A549 (cell line): Measurements from ENCODE around the gene IGSF9. TPM values are rescaled to one million over a fixed set of nuclear protein-coding genes. Genes with fewer than 3 reads are reported as not detected.

Experiments
- ATAC-seq, 2 experiments: fragments of 200-7000 bp in 1 of 2; fragments of >200 bp in 1 of 2; cut with Nextera tagmentation in 1 of 2; cut with Tn5 transposase in 1 of 2; 3 replicates each; pipeline versions ENCODE4 v1.8.0 to v1.9.1; 2018 to 2020; ENCODE audit warnings: mild to moderate bottlenecking in 1 of 2, moderate library complexity in 1 of 2
- CTCF ChIA-PET: fragments of 300-600 bp; sonication (Branson Sonifier 250); formaldehyde crosslinking; extraction: SDS; loops from one replicate; lab custom pipeline; 2021; ENCODE audit warnings: antibody characterized with exemption, inconsistent platforms; lab: Yijun Ruan, JAX
- POLR2A ChIA-PET: fragments of 350-600 bp; formaldehyde crosslinking; extraction: SDS; loops from one replicate; lab custom pipeline; 2021; ENCODE audit warnings: antibody characterized with exemption, inconsistent platforms; lab: Yijun Ruan, JAX
- DNase-seq, 2 experiments: peaks; one replicate each; pipeline versions ENCODE4 v3.0.0 to v3.0.0-alpha.2; 2011 to 2016; ENCODE audit warnings: low read depth in 1 of 2, low spot score in 1 of 2
- FAIRE-seq: peaks from 2 replicates; lab custom pipeline; 2011; peaks lifted over from hg19 to GRCh38; lab: Jason Lieb, UNC
- H3K27ac ChIP-seq, 2 experiments: fragments of >200 bp; sonication (Bioruptor Twin); formaldehyde crosslinking; 3 replicates each; pipeline ENCODE4 v1.5.1; 2016 to 2017
- H3K4me1 ChIP-seq: fragments of >200 bp; sonication (Bioruptor Twin); formaldehyde crosslinking; 3 replicates; pipeline ENCODE4 v1.6.1; 2016
- H3K4me2 ChIP-seq: fragments of >200 bp; sonication (Bioruptor Twin); formaldehyde crosslinking; 3 replicates; pipeline ENCODE4 v1.6.1; 2016
- H3K4me3 ChIP-seq: fragments of >200 bp; sonication (Bioruptor Twin); formaldehyde crosslinking; 3 replicates; pipeline ENCODE4 v1.5.1; 2016
- H3K9me3 ChIP-seq: fragments of >200 bp; sonication (Bioruptor Twin); formaldehyde crosslinking; 3 replicates; pipeline ENCODE4 v1.6.1; 2016
- ATOH8 ChIP-seq: fragments of 250-450 bp; sonication (Bioruptor Pico); IDR thresholded peaks from 2 replicates; pipeline ENCODE4 v1.5.0; 2020; ENCODE audit warnings: low read depth, mild to moderate bottlenecking, moderate library complexity
- CBX8 ChIP-seq: fragments of 200-600 bp; sonication (generic); IDR thresholded peaks from 2 replicates; pipeline ENCODE4 v1.6.1; 2016
- CHD4 ChIP-seq: fragments of 200-600 bp; sonication (generic); IDR thresholded peaks from 2 replicates; pipeline ENCODE4 v1.6.1; 2016; ENCODE audit warnings: antibody characterized with exemption, mild to moderate bottlenecking, borderline replicate concordance
- CTCF ChIP-seq: fragments of >200 bp; sonication (Bioruptor Twin); formaldehyde crosslinking; IDR thresholded peaks from 3 replicates; pipeline ENCODE4 v1.5.1; 2016
- E2F6 ChIP-seq: IDR thresholded peaks from 2 replicates; pipeline ENCODE4 v1.6.1; 2012; ENCODE audit warnings: low read depth, borderline replicate concordance
- EHF ChIP-seq: fragments of 250-450 bp; sonication (Bioruptor Pico); IDR thresholded peaks from 2 replicates; pipeline ENCODE4 v1.5.0; 2020; ENCODE audit warnings: mild to moderate bottlenecking
- EHMT2 ChIP-seq: fragments of 200-600 bp; sonication (generic); IDR thresholded peaks from 2 replicates; pipeline ENCODE4 v1.6.1; 2016; ENCODE audit warnings: antibody characterized with exemption, low read depth, mild to moderate bottlenecking, moderate library complexity
- ELK1 ChIP-seq: fragments of 150-350 bp; IDR thresholded peaks from 2 replicates; pipeline ENCODE4 v1.6.1; 2014; ENCODE audit warnings: low read depth, mild to moderate bottlenecking, low read length
- ESRRA ChIP-seq: fragments of 150-350 bp; IDR thresholded peaks from 2 replicates; pipeline ENCODE4 v1.6.1; 2014; ENCODE audit warnings: mild to moderate bottlenecking, low read length, borderline replicate concordance
- GATA3 ChIP-seq: IDR thresholded peaks from 2 replicates; pipeline ENCODE4 v1.6.1; 2012; ENCODE audit warnings: borderline replicate concordance
- HDAC2 ChIP-seq: fragments of 200-600 bp; sonication (generic); IDR thresholded peaks from 2 replicates; pipeline ENCODE4 v1.6.1; 2016
- HMGXB4 ChIP-seq: fragments of 250-450 bp; sonication (Bioruptor Pico); IDR thresholded peaks from 2 replicates; pipeline ENCODE4 v1.5.0; 2021; ENCODE audit warnings: mild to moderate bottlenecking, moderate library complexity, borderline replicate concordance
- JUN ChIP-seq, 2 experiments: fragments of >200 bp; sonication (Bioruptor Twin); formaldehyde crosslinking; IDR thresholded peaks; 2 replicates in 1 of 2; 3 replicates in 1 of 2; pipeline ENCODE4 v1.6.1; 2016 to 2017
- JUNB ChIP-seq: fragments of >200 bp; sonication (Bioruptor Twin); formaldehyde crosslinking; IDR thresholded peaks from 2 replicates; pipeline ENCODE4 v1.6.1; 2016
- KDM5A ChIP-seq: fragments of 200-600 bp; sonication (generic); IDR thresholded peaks from 2 replicates; pipeline ENCODE4 v1.6.1; 2016; ENCODE audit warnings: antibody characterized with exemption, mild to moderate bottlenecking
- MAFK ChIP-seq: fragments of 450-650 bp; IDR thresholded peaks from 2 replicates; pipeline ENCODE4 v1.6.1; 2014; ENCODE audit not compliant: partially characterized antibody
- POLR2AphosphoS2 ChIP-seq: conservative IDR thresholded peaks from 2 replicates; pipeline ENCODE4 v1.6.1; 2012; ENCODE audit warnings: low read length, improper control_type of control experiment, inconsistent platforms
- TP53 ChIP-seq: fragments of 250-450 bp; sonication (Bioruptor Pico); IDR thresholded peaks from 2 replicates; pipeline ENCODE4 v1.5.0; 2021; ENCODE audit warnings: mild to moderate bottlenecking, moderate library complexity
- ZFP36 ChIP-seq: fragments of 450-650 bp; IDR thresholded peaks from 2 replicates; pipeline ENCODE4 v1.6.1; 2014; ENCODE audit warnings: borderline replicate concordance; ENCODE audit not compliant: partially characterized antibody
- WGBS: methylation state at CpG from one replicate; pipeline ENCODE4 v1.1.6; 2017; ENCODE audit errors: missing lambda C conversion rate; 5-methylcytosine and 5-hydroxymethylcytosine counted together
- polyA plus RNA-seq, 4 experiments: library from polyadenylated mRNA; depleted of rRNA in 3 of 4; stranded (reverse); fragments of >200 nt; fragmentation: RNase III in 1 of 4; extraction: RNeasy Plus Mini Kit Qiagen cat#74134 plus additional on column Dnase treatment in 1 of 4; gene quantifications; 2 replicates in 3 of 4; 3 replicates in 1 of 4; pipeline ENCODE4 v1.2.3, GENCODE V29; 2011 to 2017

The IGSF9 gene
- polyA plus RNA-seq, 2 of the 4 experiments (the other 2 are of a cell fraction), result 0.06 to 0.54 TPM

GRCh38 chr1:159992161-159992560, 46.7 kb upstream of the IGSF9 start:
- no peak for DNase-seq
- WGBS, result 82% methylated on average over 1 of the region's 1 CpG
- FAIRE-seq, result no peak
- Histone ChIP-seq H3K9me3 (no peaks in the 10 kb centered on the region), H3K4me2 (no peak overlapping the region), H3K4me3 (no peak overlapping the region), H3K4me1 (peaks cover 10% of the 10 kb centered on the region; the same call in 2 of the 3 replicates), H3K27ac (no peak overlapping the region)
- ChIA-PET POLR2A (no interaction called here), CTCF (interaction anchor here (3.6 kb wide), 1 partner anchor 12 kb away, joined by 18 read pairs; no protein-coding TSS in a partner anchor)
- peak in 1 of 2 experiments; percentile 44; a peak in 2 of 6 replicates for ATAC-seq
- no peak for TF ChIP-seq CHD4
- TF ChIP-seq ESRRA, result no peak
- TF ChIP-seq HMGXB4 (CRISPR knock-in tag), result no peak
- TF ChIP-seq MAFK, result no peak
- TF ChIP-seq GATA3, result no peak
- no peak for TF ChIP-seq CTCF
- TF ChIP-seq CBX8, result no peak
- no peak for TF ChIP-seq ATOH8 (CRISPR knock-in tag)
- TF ChIP-seq JUNB, result no peak
- TF ChIP-seq EHMT2, result no peak
- TF ChIP-seq ELK1, result no peak
- TF ChIP-seq E2F6, result no peak
- no peak for TF ChIP-seq TP53 (CRISPR knock-in tag)
- no peak for TF ChIP-seq JUN (IDR thresholded peaks at IDR 0.05)
- no peak for TF ChIP-seq ZFP36
- no peak for TF ChIP-seq EHF (CRISPR knock-in tag)
- no peak for TF ChIP-seq KDM5A

GRCh38 chr1:159991513-159991912, 46.1 kb upstream of the IGSF9 start:
- WGBS, result 61% methylated on average over 4 of the region's 4 CpGs
- no peak overlapping the region for H3K4me3 ChIP-seq
- TF ChIP-seq HDAC2 (no peak), JUN (IDR thresholded peaks at IDR 0.05) (no peak), POLR2AphosphoS2 (no peak), CTCF (no peak), E2F6 (no peak), CBX8 (no peak), EHF (CRISPR knock-in tag) (no peak)
- H3K9me3 ChIP-seq, result no peaks in the 10 kb centered on the region
- FAIRE-seq, result no peak
- H3K27ac ChIP-seq, result no peak overlapping the region
- peak in 1 of 2 experiments; percentile 55; a peak in 3 of 6 replicates for ATAC-seq
- POLR2A ChIA-PET, result no interaction called here
- peak in 1 of 2 experiments; percentile 11 for DNase-seq
- H3K4me2 ChIP-seq, result 0 out of 3 replicates have a peak overlapping the region, but pooled peaks have one; percentile 11
- peaks cover 6% of the 10 kb centered on the region; the same call in 2 of the 3 replicates for H3K4me1 ChIP-seq
- CTCF ChIA-PET, result interaction anchor here (2.3 to 3.6 kb wide), 2 partner anchors 13 to 16 kb away, joined by 10 to 18 read pairs; no protein-coding TSS in a partner anchor
